K562 (cell line): ENCODE measurements around the gene MBOAT7.

Experiments used
- CHD4 ChIP-seq: fragments of 200-600 bp; sonication (generic); IDR thresholded peaks from 3 replicates; pipeline ENCODE4 v1.6.1; 2012; ENCODE audit warnings: low read depth, mild to moderate bottlenecking, mixed read lengths, low read length, inconsistent platforms; ENCODE audit not compliant: insufficient read depth, insufficient replicate concordance, poor library complexity, severe bottlenecking
- FOSL1 ChIP-seq: fragments of 200-800 bp; sonication (Bioruptor generic); conservative IDR thresholded peaks from 2 replicates; pipeline ENCODE4 v1.6.1; 2016; ENCODE audit warnings: missing genetic modification characterization, missing compliant biosample characterization
- NFRKB ChIP-seq: fragments of 450-650 bp; IDR thresholded peaks from 2 replicates; pipeline ENCODE4 v1.6.1; 2016; ENCODE audit warnings: low read depth
- NR2F6 ChIP-seq: fragments of 450-650 bp; formaldehyde crosslinking; IDR thresholded peaks from 2 replicates; pipeline ENCODE4 v1.4.0; 2020; ENCODE audit warnings: mild to moderate bottlenecking
- SREBF2 ChIP-seq: sonication (generic); formaldehyde crosslinking; IDR thresholded peaks from 2 replicates; pipeline ENCODE4 v1.4.0; 2020; ENCODE audit warnings: mild to moderate bottlenecking, missing genetic modification reagents
- ZBTB26 ChIP-seq: fragments of 450-650 bp; formaldehyde crosslinking; IDR thresholded peaks from 2 replicates; pipeline ENCODE4 v1.4.0; 2022; ENCODE audit warnings: missing genetic modification characterization
- ZNF354B ChIP-seq: fragments of 250-450 bp; sonication (Bioruptor Pico); IDR thresholded peaks from 2 replicates; pipeline ENCODE4 v1.4.0; 2020
- TF ChIP-seq, protein P1 (sequence below), 3 experiments: IDR thresholded peaks in 2 of 3; conservative IDR thresholded peaks in 1 of 3; 2 replicates each; pipeline ENCODE4 v1.5.1; 2011 to 2012; ENCODE audit warnings: low read length in 3 of 3, mild to moderate bottlenecking in 3 of 3, control low read depth in 2 of 3, improper control_type of control experiment in 1 of 3, inconsistent platforms in 1 of 3, low read depth in 1 of 3, mixed read lengths in 1 of 3, moderate library complexity in 1 of 3; ENCODE audit not compliant: insufficient read depth in 2 of 3
- TF ChIP-seq, protein P2 (sequence below): sonication (generic); formaldehyde crosslinking; IDR thresholded peaks from 2 replicates; pipeline ENCODE4 v1.5.0; 2020; ENCODE audit warnings: missing genetic modification reagents

DNA sequence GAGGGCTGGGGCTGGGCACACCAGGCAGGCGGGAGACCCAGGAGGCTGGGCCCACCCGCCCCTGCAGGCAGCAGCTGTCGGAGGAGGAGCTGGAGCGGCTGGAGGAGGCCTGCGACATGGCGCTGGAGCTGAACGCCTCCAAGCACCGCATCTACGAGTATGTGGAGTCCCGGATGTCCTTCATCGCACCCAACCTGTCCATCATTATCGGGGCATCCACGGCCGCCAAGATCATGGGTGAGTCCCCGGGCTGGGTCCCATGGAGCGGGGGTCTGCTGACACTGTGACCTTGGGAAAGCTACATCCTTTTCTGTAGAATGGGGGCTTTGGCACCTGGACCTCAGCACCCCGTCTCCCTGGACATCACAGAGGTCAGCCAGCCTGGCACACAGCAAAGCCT lies 65.7 kb downstream of the MBOAT7 start:
- TF ChIP-seq, protein P1, sequence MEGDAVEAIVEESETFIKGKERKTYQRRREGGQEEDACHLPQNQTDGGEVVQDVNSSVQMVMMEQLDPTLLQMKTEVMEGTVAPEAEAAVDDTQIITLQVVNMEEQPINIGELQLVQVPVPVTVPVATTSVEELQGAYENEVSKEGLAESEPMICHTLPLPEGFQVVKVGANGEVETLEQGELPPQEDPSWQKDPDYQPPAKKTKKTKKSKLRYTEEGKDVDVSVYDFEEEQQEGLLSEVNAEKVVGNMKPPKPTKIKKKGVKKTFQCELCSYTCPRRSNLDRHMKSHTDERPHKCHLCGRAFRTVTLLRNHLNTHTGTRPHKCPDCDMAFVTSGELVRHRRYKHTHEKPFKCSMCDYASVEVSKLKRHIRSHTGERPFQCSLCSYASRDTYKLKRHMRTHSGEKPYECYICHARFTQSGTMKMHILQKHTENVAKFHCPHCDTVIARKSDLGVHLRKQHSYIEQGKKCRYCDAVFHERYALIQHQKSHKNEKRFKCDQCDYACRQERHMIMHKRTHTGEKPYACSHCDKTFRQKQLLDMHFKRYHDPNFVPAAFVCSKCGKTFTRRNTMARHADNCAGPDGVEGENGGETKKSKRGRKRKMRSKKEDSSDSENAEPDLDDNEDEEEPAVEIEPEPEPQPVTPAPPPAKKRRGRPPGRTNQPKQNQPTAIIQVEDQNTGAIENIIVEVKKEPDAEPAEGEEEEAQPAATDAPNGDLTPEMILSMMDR (IDR thresholded peaks at IDR 0.05 in 2 of 3, conservative IDR thresholded peaks at IDR 0.05 in 1 of 3; ENCODE audit: insufficient read depth in 2 of 3, low read depth in 1 of 3, low read length in 3 of 3): no peak
- no peak for TF ChIP-seq ZBTB26
- TF ChIP-seq NR2F6 (CRISPR knock-in tag): no peak
- no peak for TF ChIP-seq NFRKB
- no peak for TF ChIP-seq SREBF2
- no peak for TF ChIP-seq CHD4
- TF ChIP-seq ZNF354B (CRISPR knock-in tag): no peak
- TF ChIP-seq FOSL1: no peak
- TF ChIP-seq, protein P2, sequence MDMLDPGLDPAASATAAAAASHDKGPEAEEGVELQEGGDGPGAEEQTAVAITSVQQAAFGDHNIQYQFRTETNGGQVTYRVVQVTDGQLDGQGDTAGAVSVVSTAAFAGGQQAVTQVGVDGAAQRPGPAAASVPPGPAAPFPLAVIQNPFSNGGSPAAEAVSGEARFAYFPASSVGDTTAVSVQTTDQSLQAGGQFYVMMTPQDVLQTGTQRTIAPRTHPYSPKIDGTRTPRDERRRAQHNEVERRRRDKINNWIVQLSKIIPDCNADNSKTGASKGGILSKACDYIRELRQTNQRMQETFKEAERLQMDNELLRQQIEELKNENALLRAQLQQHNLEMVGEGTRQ (CRISPR knock-in tag): no peak
